NCI-H2227 treated with DMSO at 0.1 percent for 48 hours (cell line): Measurements from ENCODE around the gene GOLGA6A.
"Not testable (repeated sequence)": the region's sequence is repeated elsewhere in the genome, so short reads cannot be mapped to it uniquely, and the experiment has no call there.

Experiments
- DNase-seq: peaks from one replicate; lab custom pipeline; 2025; lab: John Stamatoyannopoulos, UW

Gene GOLGA6A

GRCh38 chr15:74082450-74082849 lies at the start of gene GOLGA6A:
Gene GOLGA6A (minus strand): TSS chr15:74082550. CDS start chr15:74082509, 41 bp downstream.
- not testable (repeated sequence) for DNase-seq

DNA sequence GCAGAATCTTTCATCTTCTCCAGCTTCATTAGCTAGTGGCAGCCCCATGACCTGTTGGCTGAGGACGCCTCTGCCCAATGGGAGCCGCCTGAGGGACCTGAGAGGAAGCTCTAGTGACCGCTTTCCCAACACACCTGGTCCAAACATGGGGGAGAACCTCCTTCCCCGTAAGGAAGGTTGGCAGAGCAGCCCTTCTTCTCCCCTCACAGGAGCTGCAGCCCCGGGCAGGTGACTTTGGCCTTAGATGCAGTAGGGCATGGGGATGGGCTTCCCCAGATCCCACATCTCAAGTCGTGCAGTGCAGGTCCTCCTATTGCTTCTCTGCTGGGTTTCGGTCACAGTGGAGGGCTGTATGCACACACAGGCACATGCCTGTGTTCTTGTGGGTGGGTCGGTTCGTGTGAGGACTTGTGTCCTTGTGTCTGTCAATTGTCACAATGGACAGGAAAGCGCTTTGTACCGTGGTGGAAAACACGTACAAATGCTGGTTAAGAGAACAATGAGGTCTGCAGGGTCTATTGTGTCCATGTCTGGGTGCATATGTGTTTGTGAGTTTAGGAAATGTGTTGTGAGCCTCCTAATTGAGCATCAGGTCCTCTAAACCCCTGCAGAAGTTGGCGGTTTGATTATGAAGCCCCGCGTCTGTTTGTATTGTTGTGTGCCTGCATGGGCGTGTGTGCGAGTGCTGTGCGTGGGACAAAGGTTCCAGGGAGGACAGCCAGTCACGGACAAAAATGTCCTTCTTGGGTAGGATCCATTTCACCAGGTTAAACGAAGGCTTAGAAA lies 49.5 kb upstream of the GOLGA6A start:
- DNase-seq, result no peak

- no peak for DNase-seq
Measured at GRCh38 chr15:74130849-74131627, 48.7 kb upstream of the GOLGA6A start.

DNA sequence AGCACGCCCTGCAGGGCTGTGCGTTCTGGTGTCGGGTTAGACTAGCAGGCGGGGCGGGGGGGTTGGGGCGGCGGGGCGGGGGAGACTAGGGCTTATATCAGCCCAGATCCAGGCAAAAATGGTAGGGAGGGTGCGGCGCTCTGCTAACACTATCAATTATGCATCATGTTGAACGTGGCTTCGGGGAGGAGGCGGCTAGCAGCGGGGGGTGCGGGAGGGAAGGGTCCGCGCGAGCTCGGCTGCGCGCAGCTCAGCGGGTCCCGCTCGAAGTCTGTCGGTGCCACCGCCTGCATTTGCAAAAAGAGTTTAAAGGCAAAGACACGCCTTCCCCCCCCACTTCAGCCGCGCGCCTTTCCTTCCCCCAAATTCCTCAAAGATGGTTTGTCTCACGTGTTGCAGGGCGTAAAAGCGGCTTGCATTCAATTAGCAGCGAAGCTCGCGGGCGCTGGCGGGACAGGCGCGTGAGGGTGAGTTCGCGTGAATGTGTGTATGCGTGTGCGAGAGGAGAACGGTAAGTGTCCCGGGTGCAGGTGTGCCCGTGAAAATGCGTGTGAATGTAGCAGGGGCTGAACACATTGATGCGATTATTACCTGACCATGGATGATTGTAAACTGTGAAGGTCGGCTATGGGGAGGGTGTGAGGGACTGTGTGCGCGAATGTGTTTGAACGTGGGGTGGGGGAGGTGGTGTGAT lies 48.0 kb upstream of the GOLGA6A start, which contains the start of gene ISLR2:
Gene ISLR2, plus strand, starts transcription at position 432 of the 694 bp plus-strand sequence. CDS start 2,169 bp downstream, outside the sequence.
- DNase-seq, result peak; percentile 67

GRCh38 chr15:74129586-74130154 lies 47.3 kb upstream of the GOLGA6A start:
- no peak for DNase-seq

GRCh38 chr15:74128785-74129585 lies 46.6 kb upstream of the GOLGA6A start:
- peak; percentile 31 for DNase-seq

GRCh38 chr15:74127954-74128784 lies 45.8 kb upstream of the GOLGA6A start:
- DNase-seq, result peak; percentile 65

GRCh38 chr15:74127255-74127953 lies 45.1 kb upstream of the GOLGA6A start:
- DNase-seq, result peak; percentile 83

GRCh38 chr15:74124759-74125158 lies 42.4 kb upstream of the GOLGA6A start:
- no peak for DNase-seq

DNA sequence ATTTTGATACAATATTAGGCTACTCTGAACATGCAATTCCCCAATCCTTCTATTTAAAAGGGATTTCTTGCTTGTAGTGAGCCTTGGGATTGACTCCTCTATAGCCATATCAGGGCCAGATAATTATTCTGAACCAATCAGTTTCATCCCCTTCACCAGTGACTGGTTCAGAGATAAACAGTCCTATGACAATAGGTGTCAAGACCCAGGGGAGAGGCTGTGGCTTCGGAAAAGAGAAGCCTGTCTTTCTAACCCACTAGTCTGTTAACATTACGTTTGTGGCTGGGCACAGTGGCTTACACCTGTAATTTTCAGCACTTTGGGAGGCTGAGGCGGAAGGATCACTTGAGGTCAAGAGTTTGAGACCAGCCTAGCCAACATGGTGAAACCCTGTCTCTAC lies 41.8 kb upstream of the GOLGA6A start:
- DNase-seq, result no peak

GRCh38 chr15:74123658-74124057 lies 41.3 kb upstream of the GOLGA6A start:
- DNase-seq, result no peak

DNA sequence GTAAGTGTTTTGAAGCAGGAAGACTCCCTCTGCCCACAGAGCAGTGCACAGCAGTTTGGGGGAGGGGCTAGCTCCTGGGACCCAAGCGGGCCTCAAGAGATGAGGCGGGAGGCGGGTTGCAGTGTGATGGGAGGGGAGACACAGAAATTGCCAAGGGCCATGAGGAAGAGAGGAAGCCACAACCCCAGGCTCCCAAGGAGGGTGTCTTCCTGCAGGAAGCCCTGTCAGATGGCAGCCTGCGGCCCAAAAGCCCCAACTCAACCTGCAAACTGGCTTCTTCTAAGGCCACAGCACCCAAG lies 40.7 kb upstream of the GOLGA6A start:
- DNase-seq, result peak; percentile 41

DNA sequence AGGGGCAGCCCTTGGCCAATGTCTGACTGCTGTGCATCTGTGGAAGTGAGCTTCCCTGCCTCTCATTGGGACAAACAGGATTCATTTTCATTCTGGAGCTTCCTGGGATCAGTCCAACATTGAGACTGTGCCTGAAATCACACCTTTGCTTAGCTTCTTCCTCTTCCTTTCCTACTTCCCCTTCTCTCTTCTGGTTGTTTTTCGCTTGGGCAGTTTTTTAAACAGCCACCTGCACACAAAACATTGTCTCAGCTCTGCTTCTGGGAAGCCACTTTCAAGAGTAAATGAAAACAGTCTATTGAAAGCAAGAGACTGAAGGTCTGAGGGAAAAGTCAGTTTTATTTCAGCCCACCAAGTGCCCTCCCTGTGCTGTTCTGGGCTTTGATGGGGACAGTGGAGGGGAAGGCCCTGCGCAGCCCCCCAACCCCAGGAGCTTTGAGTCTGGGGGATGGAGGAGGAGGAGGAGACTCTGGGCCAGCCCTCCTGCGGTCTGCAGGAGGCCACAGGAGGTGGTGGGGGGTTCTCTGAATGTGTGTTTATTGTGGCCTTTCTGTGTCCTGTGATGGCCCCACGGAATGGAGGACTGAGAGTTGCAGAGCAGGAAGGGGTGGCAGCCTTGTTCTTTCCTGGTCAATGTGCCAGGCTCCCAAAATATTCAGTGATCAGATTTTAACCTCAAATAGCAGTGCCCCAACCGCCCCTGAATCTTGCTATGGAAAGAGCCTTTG lies 40.2 kb upstream of the GOLGA6A start:
- DNase-seq, result no peak

DNA sequence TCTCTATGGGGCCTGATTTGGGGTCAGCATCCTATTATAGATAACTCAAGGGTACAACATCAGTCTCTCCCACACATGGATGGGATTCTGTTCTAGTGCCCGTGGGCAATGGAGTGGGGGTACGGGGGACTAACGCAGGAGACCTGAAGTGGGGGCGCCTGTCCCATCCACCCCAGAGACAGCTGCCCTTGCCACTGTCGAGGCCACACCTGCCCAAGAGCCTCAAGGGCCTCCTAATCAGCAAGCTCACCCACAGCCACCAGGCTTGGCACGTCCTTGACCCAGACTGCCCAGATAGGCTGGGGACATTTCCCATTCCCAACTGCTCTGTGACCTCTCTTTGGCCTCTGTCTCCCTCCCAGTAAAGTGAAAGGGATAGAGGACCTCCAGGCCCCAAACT lies 39.5 kb upstream of the GOLGA6A start:
- DNase-seq, result no peak

- no peak for DNase-seq
Measured at GRCh38 chr15:74121039-74121438, 38.7 kb upstream of the GOLGA6A start.

- DNase-seq, result no peak
Measured at GRCh38 chr15:74120426-74120825, 38.1 kb upstream of the GOLGA6A start.

GRCh38 chr15:74109713-74110112 lies 27.4 kb upstream of the GOLGA6A start:
- no peak for DNase-seq

GRCh38 chr15:74108611-74109010 lies 26.3 kb upstream of the GOLGA6A start:
- DNase-seq, result not testable (repeated sequence)

GRCh38 chr15:74108111-74108510 lies 25.8 kb upstream of the GOLGA6A start:
- DNase-seq, result no peak
